GM23248 (cell line): ENCODE measurements around the gene MILR1. TPM values are rescaled to one million over a fixed set of nuclear protein-coding genes. Genes with fewer than 3 reads are reported as not detected.
A peak's percentile ranks its signal among the peaks of the same experiment; 100 is the strongest.

ENCODE experiments used
- DNase-seq: peaks from one replicate; pipeline ENCODE4 v3.0.0-alpha.2; 2015
- H2AFZ ChIP-seq: fragments of 200-600 bp; sonication (generic); 2 replicates; pipeline ENCODE4 v1.6.1; 2016; ENCODE audit warnings: antibody characterized with exemption
- H3F3A ChIP-seq: fragments of 200-600 bp; sonication (generic); 2 replicates; pipeline ENCODE4 v1.6.1; 2016; ENCODE audit warnings: mild to moderate bottlenecking, antibody characterized with exemption, mixed run types; ENCODE audit not compliant: insufficient read depth
- H3K27ac ChIP-seq: fragments of 200-600 bp; sonication (generic); 2 replicates; pipeline ENCODE4 v1.5.1; 2016; ENCODE audit warnings: mild to moderate bottlenecking
- H3K27me3 ChIP-seq: fragments of 200-600 bp; sonication (generic); replicated peaks from 2 replicates; pipeline ENCODE4 v1.6.1; 2016; ENCODE audit warnings: mild to moderate bottlenecking; ENCODE audit not compliant: insufficient read depth
- H3K36me3 ChIP-seq: fragments of 200-600 bp; sonication (generic); 2 replicates; pipeline ENCODE4 v1.6.1; 2016; ENCODE audit warnings: low read depth, mild to moderate bottlenecking
- H3K4me1 ChIP-seq: fragments of 200-600 bp; sonication (generic); 2 replicates; pipeline ENCODE4 v1.6.1; 2016; ENCODE audit warnings: mild to moderate bottlenecking; ENCODE audit not compliant: insufficient read depth
- H3K4me2 ChIP-seq: fragments of 200-600 bp; sonication (generic); one replicate; pipeline ENCODE4 v1.6.1; 2016; ENCODE audit warnings: mild to moderate bottlenecking; ENCODE audit not compliant: unreplicated experiment
- H3K4me3 ChIP-seq: fragments of 200-600 bp; sonication (generic); 2 replicates; pipeline ENCODE4 v1.5.1; 2016; ENCODE audit warnings: mild to moderate bottlenecking
- H3K79me2 ChIP-seq: fragments of 200-600 bp; sonication (generic); 2 replicates; pipeline ENCODE4 v1.6.1; 2016; ENCODE audit warnings: mild to moderate bottlenecking; ENCODE audit not compliant: insufficient read depth
- H3K9ac ChIP-seq: fragments of 200-600 bp; sonication (generic); 2 replicates; pipeline ENCODE4 v1.6.1; 2016; ENCODE audit warnings: mild to moderate bottlenecking
- H3K9me2 ChIP-seq: fragments of 200-600 bp; sonication (generic); 2 replicates; pipeline ENCODE4 v1.6.1; 2016; ENCODE audit warnings: mixed run types, mild to moderate bottlenecking, moderate library complexity; ENCODE audit not compliant: insufficient read depth
- H3K9me3 ChIP-seq: fragments of 200-600 bp; sonication (generic); one replicate; pipeline ENCODE4 v1.6.1; 2017; ENCODE audit warnings: low read depth
- H4K20me1 ChIP-seq: fragments of 200-600 bp; sonication (generic); 2 replicates; pipeline ENCODE4 v1.6.0; 2016; ENCODE audit not compliant: insufficient read depth
- EZH2 ChIP-seq: fragments of 200-600 bp; sonication (generic); IDR thresholded peaks from 2 replicates; pipeline ENCODE4 v1.6.1; 2018; ENCODE audit warnings: antibody characterized with exemption, mild to moderate bottlenecking; ENCODE audit not compliant: insufficient read depth, poor library complexity, severe bottlenecking
- EZH2phosphoT487 ChIP-seq: fragments of 200-600 bp; sonication (generic); IDR thresholded peaks from 2 replicates; pipeline ENCODE4 v1.6.1; 2018; ENCODE audit warnings: antibody characterized with exemption, moderate library complexity, mild to moderate bottlenecking, low read depth; ENCODE audit not compliant: insufficient read depth
- WGBS, 2 experiments: methylation state at CpG; one replicate each; pipeline ENCODE4 v1.1.6; 2015 to 2017; ENCODE audit warnings: low lambda C conversion rate in 2 of 2, low coverage in 1 of 2; ENCODE audit errors: missing lambda C conversion rate in 2 of 2; 5-methylcytosine and 5-hydroxymethylcytosine counted together
- in situ Hi-C: fragments of 300-500 bp; cut with MboI; formaldehyde crosslinking; loops from 2 replicates; pipeline ENCODE4 v1.15.0; 2020
- polyA plus RNA-seq: library from polyadenylated mRNA; unstranded; fragments of >200 nt; fragmentation: Nextera tagmentation; extraction: Ambion mirVana; gene quantifications from 2 replicates; pipeline ENCODE4 v1.2.1, GENCODE V29; 2016
- total RNA-seq: library from RNA; depleted of rRNA; stranded (reverse); fragments of >200 nt; shearing (Covaris generic); gene quantifications from 2 replicates; pipeline ENCODE4 v1.2.3, GENCODE V29; 2014

The MILR1 gene
- total and polyA plus RNA-seq, 2 experiments from 2014 or later = 6.3 to 11.7 TPM

- Histone ChIP-seq H3K27me3 (no peaks in the 10 kb centered on the region), H3K4me3 (no peak overlapping the region), H3K36me3 (no peaks in the 10 kb centered on the region), H2AFZ (no peak overlapping the region), H3F3A (no peaks in the 10 kb centered on the region), H3K4me2 (no peak overlapping the region), H3K9me2 (no peaks in the 10 kb centered on the region), H3K9ac (no peak overlapping the region), H3K79me2 (no peaks in the 10 kb centered on the region), H4K20me1 (no peaks in the 10 kb centered on the region), H3K27ac (no peak overlapping the region), H3K9me3 (no peaks in the 10 kb centered on the region), H3K4me1 (no peaks in the 10 kb centered on the region)
- DNase-seq = no peak
- in situ Hi-C loops = no loop called here
- 96 to 97% methylated on average over 4 of the region's 4 CpGs for WGBS, 2 experiments
- TF ChIP-seq EZH2phosphoT487 (no peak), EZH2 (no peak)
Measured at GRCh38 chr17:64410750-64411490, 38.0 kb upstream of the MILR1 start.

GRCh38 chr17:64411999-64412771 is 36.7 kb upstream of the MILR1 start:
- Histone ChIP-seq H3K27ac (no peak overlapping the region), H3K27me3 (no peaks in the 10 kb centered on the region), H3K9ac (no peak overlapping the region), H3K9me2 (no peaks in the 10 kb centered on the region), H3K36me3 (no peaks in the 10 kb centered on the region), H3F3A (no peaks in the 10 kb centered on the region), H3K4me3 (peak overlapping the region; percentile 29; the same call in 1 of the 2 replicates), H3K4me2 (no peak overlapping the region), H3K79me2 (no peaks in the 10 kb centered on the region), H4K20me1 (no peaks in the 10 kb centered on the region), H2AFZ (peak overlapping the region; percentile 65), H3K4me1 (no peaks in the 10 kb centered on the region), H3K9me3 (no peaks in the 10 kb centered on the region)
- 51 to 52% methylated on average over 23 to 24 of the region's 24 CpGs for WGBS, 2 experiments
- TF ChIP-seq EZH2 (no peak), EZH2phosphoT487 (no peak)
- in situ Hi-C loops = no loop called here
- DNase-seq = peak; percentile 39

GRCh38 chr17:64412944-64413381 is 36.0 kb upstream of the MILR1 start:
- H3K4me2 ChIP-seq = no peak overlapping the region
- H3K27ac ChIP-seq = no peak overlapping the region
- no peaks in the 10 kb centered on the region for H3K9me2 ChIP-seq
- H4K20me1 ChIP-seq = no peaks in the 10 kb centered on the region
- no peaks in the 10 kb centered on the region for H3K9me3 ChIP-seq
- H3K27me3 ChIP-seq = no peaks in the 10 kb centered on the region
- TF ChIP-seq EZH2phosphoT487 (no peak), EZH2 (no peak)
- 95 to 97% methylated on average over 2 of the region's 2 CpGs for WGBS, 2 experiments
- in situ Hi-C loops = no loop called here
- no peak overlapping the region for H3K9ac ChIP-seq
- H3K4me1 ChIP-seq = no peaks in the 10 kb centered on the region
- H3K4me3 ChIP-seq = no peak overlapping the region
- no peak overlapping the region for H2AFZ ChIP-seq
- no peak for DNase-seq
- H3K36me3 ChIP-seq = no peaks in the 10 kb centered on the region
- H3K79me2 ChIP-seq = no peaks in the 10 kb centered on the region
- H3F3A ChIP-seq = no peaks in the 10 kb centered on the region

GRCh38 chr17:64413513-64413912 is 35.4 kb upstream of the MILR1 start:
- H3F3A ChIP-seq = no peaks in the 10 kb centered on the region
- no peaks in the 10 kb centered on the region for H3K79me2 ChIP-seq
- no peak overlapping the region for H3K27ac ChIP-seq
- no peak overlapping the region for H2AFZ ChIP-seq
- H3K4me1 ChIP-seq = no peaks in the 10 kb centered on the region
- H3K27me3 ChIP-seq = no peaks in the 10 kb centered on the region
- H3K9me3 ChIP-seq = no peaks in the 10 kb centered on the region
- H3K4me2 ChIP-seq = no peak overlapping the region
- in situ Hi-C loops = no loop called here
- H3K9ac ChIP-seq = no peak overlapping the region
- no peak overlapping the region for H3K4me3 ChIP-seq
- DNase-seq = no peak
- H3K9me2 ChIP-seq = no peaks in the 10 kb centered on the region
- 57 to 69% methylated on average over 4 of the region's 4 CpGs for whole genome bisulfite sequencing, 2 experiments
- no peaks in the 10 kb centered on the region for H4K20me1 ChIP-seq
- no peaks in the 10 kb centered on the region for H3K36me3 ChIP-seq
- TF ChIP-seq EZH2phosphoT487 (no peak), EZH2 (no peak)
